Measurements from ENCODE around the gene ERG. TPM values are rescaled to one million over a fixed set of nuclear protein-coding genes. Genes with fewer than 3 reads are reported as not detected.

ERG gene
- polyA plus RNA-seq, 1 of the 3 experiments (the other 2 are of a cell fraction), result not detected

GRCh38 chr21:38524168-38525153 is 26.2 kb upstream of the ERG start:
- H3K79me2 ChIP-seq (ENCODE audit: insufficient read depth), result no peaks in the 10 kb centered on the region
- H3K4me2 ChIP-seq, result no peak overlapping the region
- H3K27ac ChIP-seq (ENCODE audit: low read depth in 2 of 2, low read length in 1 of 2), result no peak overlapping the region
- no peak overlapping the region for H3K4me3 ChIP-seq (ENCODE audit: low read depth in 2 of 2, low read length in 1 of 2)
- POLR2A ChIA-PET, result no interaction called here
- 47% methylated on average over 4 of the region's 4 CpGs for WGBS (ENCODE audit: low lambda C conversion rate)
- no peak for DNase-seq
- H3K27me3 ChIP-seq (ENCODE audit: insufficient read depth), result no peaks in the 10 kb centered on the region; the same call in 1 of the 2 replicates
- no peaks in the 10 kb centered on the region for H3K9me2 ChIP-seq
- H3K4me1 ChIP-seq (ENCODE audit: control insufficient read depth in 1 of 2, insufficient read depth in 2 of 2, low read depth in 1 of 2, low read length in 1 of 2), result no peaks in the 10 kb centered on the region
- H3K36me3 ChIP-seq (replicated peaks in 1 of 2; ENCODE audit: control insufficient read depth in 1 of 2, insufficient read depth in 2 of 2, low read length in 1 of 2), result no peaks in the 10 kb centered on the region
- no peak overlapping the region for H2AFZ ChIP-seq (ENCODE audit: low read depth)
- no peaks in the 10 kb centered on the region for H3F3A ChIP-seq (replicated peaks; ENCODE audit: insufficient read depth)
- TF ChIP-seq SIN3A (IDR thresholded peaks at IDR 0.05; ENCODE audit: borderline replicate concordance, low read depth, low read length) (no peak), REST (IDR thresholded peaks at IDR 0.05; ENCODE audit: low read depth, low read length) (no peak), FOSL2 (IDR thresholded peaks at IDR 0.05; ENCODE audit: borderline replicate concordance, low read depth) (no peak), MEF2A (IDR thresholded peaks at IDR 0.05; ENCODE audit: borderline replicate concordance, low read depth) (no peak), RCOR1 (IDR thresholded peaks at IDR 0.05; ENCODE audit: low read length) (no peak), JUND (IDR thresholded peaks at IDR 0.05) (no peak), POLR2AphosphoS5 (IDR thresholded peaks at IDR 0.05; ENCODE audit: low read depth, low read length) (no peak), RFX5 (IDR thresholded peaks at IDR 0.05; ENCODE audit: low read length) (no peak), TEAD4 (IDR thresholded peaks at IDR 0.05; ENCODE audit: borderline replicate concordance, insufficient read depth) (no peak), FOXM1 (IDR thresholded peaks at IDR 0.05; ENCODE audit: low read depth) (no peak), YY1 (IDR thresholded peaks at IDR 0.05; ENCODE audit: low read depth) (no peak), GABPA (IDR thresholded peaks at IDR 0.05; ENCODE audit: low read depth) (no peak)
- TF ChIP-seq, protein P1, sequence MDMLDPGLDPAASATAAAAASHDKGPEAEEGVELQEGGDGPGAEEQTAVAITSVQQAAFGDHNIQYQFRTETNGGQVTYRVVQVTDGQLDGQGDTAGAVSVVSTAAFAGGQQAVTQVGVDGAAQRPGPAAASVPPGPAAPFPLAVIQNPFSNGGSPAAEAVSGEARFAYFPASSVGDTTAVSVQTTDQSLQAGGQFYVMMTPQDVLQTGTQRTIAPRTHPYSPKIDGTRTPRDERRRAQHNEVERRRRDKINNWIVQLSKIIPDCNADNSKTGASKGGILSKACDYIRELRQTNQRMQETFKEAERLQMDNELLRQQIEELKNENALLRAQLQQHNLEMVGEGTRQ (IDR thresholded peaks at IDR 0.05; ENCODE audit: borderline replicate concordance, low read depth, low read length), result no peak
- no peaks in the 10 kb centered on the region for H4K20me1 ChIP-seq (ENCODE audit: insufficient read depth)
- H3K9ac ChIP-seq, result no peak overlapping the region
- CTCF ChIA-PET, result interaction anchor here (1.7 kb wide), 1 partner anchor 613 kb away, joined by 4 read pairs; no protein-coding TSS in a partner anchor
- no peaks in the 10 kb centered on the region for H3K9me3 ChIP-seq
